Measurements from ENCODE around the gene LRBA.

GRCh38 chr4:150546286-150546685 lies 468.8 kb downstream of the LRBA start:
- TF ChIP-seq CTCF (IDR thresholded peaks at IDR 0.05) (no peak), MXI1 (IDR thresholded peaks at IDR 0.05; ENCODE audit: low read depth, low read length) (no peak)

Measured in SK-N-SH (cell line).